ENCODE data around the gene PRKN. TPM values are rescaled to one million over a fixed set of nuclear protein-coding genes. Genes with fewer than 3 reads are reported as not detected.
A peak's percentile ranks its signal among the peaks of the same experiment; 100 is the strongest.

Gene PRKN
- total and polyA plus RNA-seq, 2 experiments from 2014 or later: 0.10 to 0.84 TPM

DNA sequence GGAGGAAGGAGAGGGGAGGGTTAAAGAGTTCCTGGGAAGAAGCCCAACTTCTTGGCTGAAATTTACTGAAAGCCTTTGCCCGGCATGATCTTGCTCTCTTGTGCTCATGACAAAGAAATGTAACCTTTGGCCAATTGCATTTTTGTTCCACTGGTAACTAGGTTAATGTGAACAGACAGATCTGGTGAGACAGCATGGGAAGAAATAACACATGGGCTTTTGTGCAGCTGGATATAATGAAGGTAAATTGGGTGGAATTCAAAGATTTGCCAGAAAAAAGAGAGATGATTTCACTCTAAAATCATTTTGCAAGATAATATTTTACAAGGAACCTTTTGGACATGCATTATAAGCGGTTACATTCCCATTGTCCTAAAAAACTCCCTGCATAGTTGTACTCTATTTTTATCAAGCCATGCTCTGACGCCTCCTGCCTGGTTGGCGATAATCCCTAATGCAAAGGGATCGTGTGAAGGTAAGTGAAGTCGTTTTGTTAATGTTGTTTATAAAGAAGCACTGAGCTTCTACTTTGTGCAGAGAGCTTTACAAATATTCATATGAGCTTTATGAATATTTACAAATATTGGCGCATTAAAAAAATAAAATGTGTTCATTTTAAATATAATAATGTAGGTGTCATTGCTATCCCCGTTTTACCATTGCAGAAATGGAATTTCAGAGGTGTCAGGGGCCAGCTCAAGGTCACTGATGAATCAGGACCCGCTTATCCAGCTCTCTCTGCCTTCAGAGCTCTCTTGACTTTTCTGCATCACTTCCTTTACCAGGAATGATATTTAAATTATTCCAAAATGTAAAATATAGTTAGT lies 1292.4 kb downstream of the PRKN start:
- peaks cover 2% of the 10 kb centered on the region for H3K9me3 Mint-ChIP-seq
- peaks cover 22% of the 10 kb centered on the region for H3K4me1 Mint-ChIP-seq
- H2AFZ ChIP-seq: no peak overlapping the region
- no peak overlapping the region for H3K4me2 ChIP-seq
- H4K20me1 ChIP-seq (replicated peaks; ENCODE audit: insufficient read depth): no peaks in the 10 kb centered on the region
- H3K27me3 ChIP-seq (ENCODE audit: insufficient read depth): no peaks in the 10 kb centered on the region
- no peaks in the 10 kb centered on the region for H3F3A ChIP-seq (replicated peaks; ENCODE audit: low read depth)
- H3K4me3 ChIP-seq: no peak overlapping the region
- DNase-seq (ENCODE audit: low spot score) (no peak), ATAC-seq (no peak)
- H3K36me3 Mint-ChIP-seq (ENCODE audit: low read depth): no peaks in the 10 kb centered on the region
- H3K4me3 Mint-ChIP-seq: no peak overlapping the region
- H3K36me3 ChIP-seq (ENCODE audit: insufficient read depth): no peaks in the 10 kb centered on the region
- no peaks in the 10 kb centered on the region for H3K4me1 ChIP-seq (ENCODE audit: insufficient read depth)
- no peak for TF ChIP-seq EZH2phosphoT487 (IDR thresholded peaks at IDR 0.05; ENCODE audit: unreplicated experiment)
- TF ChIP-seq JUNB (IDR thresholded peaks at IDR 0.05; ENCODE audit: unreplicated experiment): no peak
- TF ChIP-seq NANOG (IDR thresholded peaks at IDR 0.05; ENCODE audit: borderline replicate concordance): no peak
- TF ChIP-seq ZNF331 (CRISPR knock-in tag; IDR thresholded peaks at IDR 0.05; ENCODE audit: low read depth): no peak
- H3K27ac ChIP-seq (ENCODE audit: low read depth): no peak overlapping the region
- H3K79me2 ChIP-seq (replicated peaks; ENCODE audit: insufficient read depth): no peaks in the 10 kb centered on the region
- peaks cover 5% of the 10 kb centered on the region for H3K27me3 Mint-ChIP-seq (ENCODE audit: insufficient read depth, low read depth, poor library complexity)
- no peak overlapping the region for H3K27ac Mint-ChIP-seq
- H3K9me2 ChIP-seq (ENCODE audit: insufficient read depth): no peaks in the 10 kb centered on the region

DNA sequence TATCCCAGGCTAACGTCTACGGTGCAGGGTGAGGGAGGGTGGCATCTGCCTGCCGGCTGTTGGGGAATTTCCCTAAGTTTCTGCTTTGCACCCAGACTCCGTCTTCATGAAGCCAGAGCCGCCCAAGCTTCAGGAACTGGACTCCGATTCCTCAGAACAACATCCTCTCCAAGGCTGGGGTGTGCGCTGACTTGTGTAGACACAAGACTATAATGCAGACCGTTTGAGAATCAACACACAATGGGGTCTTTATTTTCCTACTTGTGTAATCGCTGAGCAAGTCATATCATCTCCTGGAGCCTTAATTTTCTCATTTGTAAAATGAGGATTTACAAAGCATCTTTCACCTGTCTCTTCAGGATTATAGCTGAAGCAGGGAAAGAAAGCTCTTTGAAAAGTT lies 1293.2 kb downstream of the PRKN start:
- H3K36me3 ChIP-seq (ENCODE audit: insufficient read depth): no peaks in the 10 kb centered on the region
- no peak overlapping the region; the same call in 1 of the 2 replicates for H3K27ac Mint-ChIP-seq
- H3K9me2 ChIP-seq (ENCODE audit: insufficient read depth): no peaks in the 10 kb centered on the region
- no peaks in the 10 kb centered on the region for H3K4me1 ChIP-seq (ENCODE audit: insufficient read depth)
- H3K4me3 ChIP-seq: no peak overlapping the region
- no peak overlapping the region for H3K27ac ChIP-seq (ENCODE audit: low read depth)
- ATAC-seq (no peak), DNase-seq (ENCODE audit: low spot score) (no peak)
- H3K4me2 ChIP-seq: no peak overlapping the region
- no peaks in the 10 kb centered on the region for H3F3A ChIP-seq (replicated peaks; ENCODE audit: low read depth)
- H3K27me3 ChIP-seq (ENCODE audit: insufficient read depth): no peaks in the 10 kb centered on the region
- no peaks in the 10 kb centered on the region for H3K79me2 ChIP-seq (replicated peaks; ENCODE audit: insufficient read depth)
- H3K27me3 Mint-ChIP-seq (ENCODE audit: insufficient read depth, low read depth, poor library complexity): peaks cover 5% of the 10 kb centered on the region
- peak overlapping the region; percentile 49; the same call in 1 of the 2 replicates for H2AFZ ChIP-seq
- H3K4me1 Mint-ChIP-seq: peaks cover 19% of the 10 kb centered on the region
- H3K36me3 Mint-ChIP-seq (ENCODE audit: low read depth): peaks cover 5% of the 10 kb centered on the region
- no peak overlapping the region for H3K4me3 Mint-ChIP-seq
- H3K9me3 Mint-ChIP-seq: peaks cover 10% of the 10 kb centered on the region
- no peaks in the 10 kb centered on the region for H4K20me1 ChIP-seq (replicated peaks; ENCODE audit: insufficient read depth)
- no peak for TF ChIP-seq EZH2 (IDR thresholded peaks at IDR 0.05; ENCODE audit: low read depth, unreplicated experiment)
- TF ChIP-seq NANOG (IDR thresholded peaks at IDR 0.05; ENCODE audit: borderline replicate concordance): no peak
- no peak for TF ChIP-seq JUNB (IDR thresholded peaks at IDR 0.05; ENCODE audit: unreplicated experiment)
- no peak for TF ChIP-seq CREB1 (CRISPR knock-in tag; IDR thresholded peaks at IDR 0.05; ENCODE audit: low read depth)
- TF ChIP-seq, protein P1, sequence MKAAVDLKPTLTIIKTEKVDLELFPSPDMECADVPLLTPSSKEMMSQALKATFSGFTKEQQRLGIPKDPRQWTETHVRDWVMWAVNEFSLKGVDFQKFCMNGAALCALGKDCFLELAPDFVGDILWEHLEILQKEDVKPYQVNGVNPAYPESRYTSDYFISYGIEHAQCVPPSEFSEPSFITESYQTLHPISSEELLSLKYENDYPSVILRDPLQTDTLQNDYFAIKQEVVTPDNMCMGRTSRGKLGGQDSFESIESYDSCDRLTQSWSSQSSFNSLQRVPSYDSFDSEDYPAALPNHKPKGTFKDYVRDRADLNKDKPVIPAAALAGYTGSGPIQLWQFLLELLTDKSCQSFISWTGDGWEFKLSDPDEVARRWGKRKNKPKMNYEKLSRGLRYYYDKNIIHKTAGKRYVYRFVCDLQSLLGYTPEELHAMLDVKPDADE (IDR thresholded peaks at IDR 0.05): no peak
- TF ChIP-seq ZNF331 (CRISPR knock-in tag; IDR thresholded peaks at IDR 0.05; ENCODE audit: low read depth): no peak
- no peak for TF ChIP-seq STAT1 (IDR thresholded peaks at IDR 0.05; ENCODE audit: unreplicated experiment)
- no peak for TF ChIP-seq EZH2phosphoT487 (IDR thresholded peaks at IDR 0.05; ENCODE audit: unreplicated experiment)
- TF ChIP-seq, protein P2, sequence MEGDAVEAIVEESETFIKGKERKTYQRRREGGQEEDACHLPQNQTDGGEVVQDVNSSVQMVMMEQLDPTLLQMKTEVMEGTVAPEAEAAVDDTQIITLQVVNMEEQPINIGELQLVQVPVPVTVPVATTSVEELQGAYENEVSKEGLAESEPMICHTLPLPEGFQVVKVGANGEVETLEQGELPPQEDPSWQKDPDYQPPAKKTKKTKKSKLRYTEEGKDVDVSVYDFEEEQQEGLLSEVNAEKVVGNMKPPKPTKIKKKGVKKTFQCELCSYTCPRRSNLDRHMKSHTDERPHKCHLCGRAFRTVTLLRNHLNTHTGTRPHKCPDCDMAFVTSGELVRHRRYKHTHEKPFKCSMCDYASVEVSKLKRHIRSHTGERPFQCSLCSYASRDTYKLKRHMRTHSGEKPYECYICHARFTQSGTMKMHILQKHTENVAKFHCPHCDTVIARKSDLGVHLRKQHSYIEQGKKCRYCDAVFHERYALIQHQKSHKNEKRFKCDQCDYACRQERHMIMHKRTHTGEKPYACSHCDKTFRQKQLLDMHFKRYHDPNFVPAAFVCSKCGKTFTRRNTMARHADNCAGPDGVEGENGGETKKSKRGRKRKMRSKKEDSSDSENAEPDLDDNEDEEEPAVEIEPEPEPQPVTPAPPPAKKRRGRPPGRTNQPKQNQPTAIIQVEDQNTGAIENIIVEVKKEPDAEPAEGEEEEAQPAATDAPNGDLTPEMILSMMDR (conservative IDR thresholded peaks at IDR 0.05; ENCODE audit: low read depth in 2 of 2): no peak
- TF ChIP-seq ZNF114 (CRISPR knock-in tag; IDR thresholded peaks at IDR 0.05): no peak
- TF ChIP-seq POLR2AphosphoS5 (IDR thresholded peaks at IDR 0.05; ENCODE audit: low read depth): no peak
- TF ChIP-seq, protein P3, sequence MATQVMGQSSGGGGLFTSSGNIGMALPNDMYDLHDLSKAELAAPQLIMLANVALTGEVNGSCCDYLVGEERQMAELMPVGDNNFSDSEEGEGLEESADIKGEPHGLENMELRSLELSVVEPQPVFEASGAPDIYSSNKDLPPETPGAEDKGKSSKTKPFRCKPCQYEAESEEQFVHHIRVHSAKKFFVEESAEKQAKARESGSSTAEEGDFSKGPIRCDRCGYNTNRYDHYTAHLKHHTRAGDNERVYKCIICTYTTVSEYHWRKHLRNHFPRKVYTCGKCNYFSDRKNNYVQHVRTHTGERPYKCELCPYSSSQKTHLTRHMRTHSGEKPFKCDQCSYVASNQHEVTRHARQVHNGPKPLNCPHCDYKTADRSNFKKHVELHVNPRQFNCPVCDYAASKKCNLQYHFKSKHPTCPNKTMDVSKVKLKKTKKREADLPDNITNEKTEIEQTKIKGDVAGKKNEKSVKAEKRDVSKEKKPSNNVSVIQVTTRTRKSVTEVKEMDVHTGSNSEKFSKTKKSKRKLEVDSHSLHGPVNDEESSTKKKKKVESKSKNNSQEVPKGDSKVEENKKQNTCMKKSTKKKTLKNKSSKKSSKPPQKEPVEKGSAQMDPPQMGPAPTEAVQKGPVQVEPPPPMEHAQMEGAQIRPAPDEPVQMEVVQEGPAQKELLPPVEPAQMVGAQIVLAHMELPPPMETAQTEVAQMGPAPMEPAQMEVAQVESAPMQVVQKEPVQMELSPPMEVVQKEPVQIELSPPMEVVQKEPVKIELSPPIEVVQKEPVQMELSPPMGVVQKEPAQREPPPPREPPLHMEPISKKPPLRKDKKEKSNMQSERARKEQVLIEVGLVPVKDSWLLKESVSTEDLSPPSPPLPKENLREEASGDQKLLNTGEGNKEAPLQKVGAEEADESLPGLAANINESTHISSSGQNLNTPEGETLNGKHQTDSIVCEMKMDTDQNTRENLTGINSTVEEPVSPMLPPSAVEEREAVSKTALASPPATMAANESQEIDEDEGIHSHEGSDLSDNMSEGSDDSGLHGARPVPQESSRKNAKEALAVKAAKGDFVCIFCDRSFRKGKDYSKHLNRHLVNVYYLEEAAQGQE (IDR thresholded peaks at IDR 0.05; ENCODE audit: unreplicated experiment): no peak

Measured in GM23338 (cell line).